Stimulated activated naive B cell treated with anti-CD40 and anti-IgM and Interleukin-4, amounts not matched to agents 10 μg/mL and 1 μg/mL and 100 μg/mL, for 72 hours (primary cell): Measurements from ENCODE around the gene TMEM151A.
"Not testable (repeated sequence)": the region's sequence is repeated elsewhere in the genome, so short reads cannot be mapped to it uniquely, and the experiment has no call there.

ENCODE experiments used
- ATAC-seq, 2 donors: fragments of 150-1000 bp; cut with Tn5 transposase; replicated peaks; 2 replicates each; pipeline ENCODE4 v1.10.0; 2021; ENCODE audit warnings: moderate library complexity in 1 of 2
- DNase-seq: peaks from one replicate; pipeline ENCODE4 v3.0.0; 2021
- H3K27ac Mint-ChIP-seq: one replicate; pipeline ENCODE4 v1.8.0; 2022; ENCODE audit warnings: mild to moderate bottlenecking, mixed read lengths
- H3K27me3 Mint-ChIP-seq, 2 donors: one replicate each; pipeline ENCODE4 v1.8.0; 2022; ENCODE audit warnings: mixed read lengths in 2 of 2
- H3K36me3 Mint-ChIP-seq, 2 donors: one replicate each; pipeline ENCODE4 v1.8.0; 2022; ENCODE audit warnings: mixed read lengths in 2 of 2, mild to moderate bottlenecking in 1 of 2
- H3K4me1 Mint-ChIP-seq, 2 donors: one replicate each; pipeline ENCODE4 v1.8.0; 2022; ENCODE audit warnings: mixed read lengths in 2 of 2, mild to moderate bottlenecking in 1 of 2
- H3K4me3 Mint-ChIP-seq, 2 donors: one replicate each; pipeline ENCODE4 v1.8.0; 2022; ENCODE audit warnings: mild to moderate bottlenecking in 2 of 2, mixed read lengths in 2 of 2, moderate library complexity in 1 of 2
- H3K9me3 Mint-ChIP-seq, 2 donors: one replicate each; pipeline ENCODE4 v1.8.0; 2022; ENCODE audit warnings: mixed read lengths in 2 of 2, mild to moderate bottlenecking in 1 of 2

TMEM151A gene

GRCh38 chr11:66291706-66292542 is at the start of gene TMEM151A:
Gene TMEM151A, plus strand, starts transcription at chr11:66291894. Its CDS starts 120 bp downstream, at chr11:66292014.
- peaks cover 19 to 26% of the 10 kb centered on the region in 2 donors for H3K4me1 Mint-ChIP-seq
- peaks cover 0 to 2% of the 10 kb centered on the region in 2 donors for H3K36me3 Mint-ChIP-seq
- DNase-seq = no peak
- H3K4me3 Mint-ChIP-seq = peak within 1 kb of the TSS; percentile 36 to 52
- no peaks in the 10 kb centered on the region for H3K9me3 Mint-ChIP-seq
- no peak for ATAC-seq
- H3K27ac Mint-ChIP-seq = no peak within 1 kb of the TSS
- peaks cover 22 to 27% of the 10 kb centered on the region in 2 donors for H3K27me3 Mint-ChIP-seq

- Mint-ChIP-seq H3K36me3 (peaks cover 45 to 65% of the 10 kb centered on the region in 2 donors), H3K27me3 (no peaks in the 10 kb centered on the region), H3K9me3 (no peaks in the 10 kb centered on the region), H3K4me1 (peaks cover 25 to 36% of the 10 kb centered on the region in 2 donors), H3K4me3 (no peak overlapping the region), H3K27ac (peak overlapping the region; percentile 86)
- ATAC-seq (peak; percentile 43 to 53), DNase-seq (no peak)
These were observed 49.5 kb upstream of the TMEM151A start for GRCh38 chr11:66242095-66242765.

GRCh38 chr11:66243782-66244535 is 47.7 kb upstream of the TMEM151A start:
- ATAC-seq = peak; percentile 72
- Mint-ChIP-seq H3K27me3 (no peaks in the 10 kb centered on the region), H3K36me3 (peaks cover 42 to 68% of the 10 kb centered on the region in 2 donors), H3K9me3 (no peaks in the 10 kb centered on the region), H3K4me1 (peaks cover 32 to 46% of the 10 kb centered on the region in 2 donors), H3K27ac (peak overlapping the region; percentile 94), H3K4me3 (peak overlapping the region; percentile 13 to 23)
- DNase-seq = no peak

- Mint-ChIP-seq H3K9me3 (no peaks in the 10 kb centered on the region), H3K36me3 (peaks cover 43 to 62% of the 10 kb centered on the region in 2 donors), H3K4me1 (peaks cover 25 to 34% of the 10 kb centered on the region in 2 donors), H3K4me3 (no peak overlapping the region), H3K27me3 (no peaks in the 10 kb centered on the region), H3K27ac (peak overlapping the region; percentile 75)
- ATAC-seq (no peak), DNase-seq (no peak)
These were observed 44.4 kb upstream of the TMEM151A start for GRCh38 chr11:66247295-66247694.

GRCh38 chr11:66247801-66248200 is 43.9 kb upstream of the TMEM151A start:
- Mint-ChIP-seq H3K9me3 (no peaks in the 10 kb centered on the region), H3K4me3 (no peak overlapping the region), H3K27ac (peak overlapping the region; percentile 75), H3K36me3 (peaks cover 38 to 57% of the 10 kb centered on the region in 2 donors), H3K27me3 (no peaks in the 10 kb centered on the region), H3K4me1 (peaks cover 23 to 31% of the 10 kb centered on the region in 2 donors)
- DNase-seq (no peak), ATAC-seq (no peak)

- no peak overlapping the region for H3K27ac Mint-ChIP-seq
- no peaks in the 10 kb centered on the region for H3K9me3 Mint-ChIP-seq
- H3K36me3 Mint-ChIP-seq = peaks cover 36 to 54% of the 10 kb centered on the region in 2 donors
- ATAC-seq (no peak), DNase-seq (no peak)
- no peak overlapping the region for H3K4me3 Mint-ChIP-seq
- no peaks in the 10 kb centered on the region for H3K27me3 Mint-ChIP-seq
- H3K4me1 Mint-ChIP-seq = peaks cover 23 to 30% of the 10 kb centered on the region in 2 donors
These were observed 42.8 kb upstream of the TMEM151A start for GRCh38 chr11:66248903-66249302.

- no peaks in the 10 kb centered on the region for H3K9me3 Mint-ChIP-seq
- H3K4me3 Mint-ChIP-seq = no peak overlapping the region
- no peaks in the 10 kb centered on the region for H3K27me3 Mint-ChIP-seq
- H3K4me1 Mint-ChIP-seq = peaks cover 33 to 35% of the 10 kb centered on the region in 2 donors
- DNase-seq (no peak), ATAC-seq (no peak)
- H3K27ac Mint-ChIP-seq = no peak overlapping the region
- peaks cover 27 to 40% of the 10 kb centered on the region in 2 donors for H3K36me3 Mint-ChIP-seq
These were observed 39.9 kb upstream of the TMEM151A start for GRCh38 chr11:66251809-66252208.

GRCh38 chr11:66253081-66253480 is 38.6 kb upstream of the TMEM151A start:
- not testable (repeated sequence) for DNase-seq, H3K4me3 Mint-ChIP-seq, H3K27me3 Mint-ChIP-seq, H3K9me3 Mint-ChIP-seq, ATAC-seq
- H3K36me3 Mint-ChIP-seq = peaks cover 17 to 28% of the 10 kb centered on the region in 2 donors
- peaks cover 27 to 30% of the 10 kb centered on the region in 2 donors for H3K4me1 Mint-ChIP-seq
- peak overlapping the region; percentile 88 for H3K27ac Mint-ChIP-seq

GRCh38 chr11:66258473-66258893 is 33.2 kb upstream of the TMEM151A start:
- Mint-ChIP-seq H3K27ac (peak overlapping the region; percentile 93), H3K9me3 (no peaks in the 10 kb centered on the region), H3K36me3 (peaks cover 37 to 45% of the 10 kb centered on the region in 2 donors), H3K4me1 (peaks cover 33 to 39% of the 10 kb centered on the region in 2 donors), H3K4me3 (peak overlapping the region; percentile 89 to 92), H3K27me3 (no peaks in the 10 kb centered on the region)
- ATAC-seq (peak; percentile 0 to 1), DNase-seq (no peak)

- Mint-ChIP-seq H3K27me3 (no peaks in the 10 kb centered on the region), H3K27ac (no peak overlapping the region), H3K36me3 (peaks cover 37 to 48% of the 10 kb centered on the region in 2 donors), H3K9me3 (no peaks in the 10 kb centered on the region), H3K4me3 (no peak overlapping the region), H3K4me1 (peaks cover 30 to 35% of the 10 kb centered on the region in 2 donors)
- ATAC-seq (no peak), DNase-seq (no peak)
These were observed 32.5 kb upstream of the TMEM151A start for GRCh38 chr11:66259225-66259624.

GRCh38 chr11:66259956-66260355 is 31.7 kb upstream of the TMEM151A start:
- Mint-ChIP-seq H3K36me3 (peaks cover 45 to 55% of the 10 kb centered on the region in 2 donors), H3K4me3 (no peak overlapping the region), H3K9me3 (no peaks in the 10 kb centered on the region), H3K4me1 (peaks cover 29 to 35% of the 10 kb centered on the region in 2 donors), H3K27ac (no peak overlapping the region), H3K27me3 (no peaks in the 10 kb centered on the region)
- no peak for ATAC-seq
- no peak for DNase-seq

GRCh38 chr11:66261578-66261977 is 30.1 kb upstream of the TMEM151A start:
- H3K36me3 Mint-ChIP-seq = peaks cover 48 to 56% of the 10 kb centered on the region in 2 donors
- DNase-seq (no peak), ATAC-seq (no peak)
- no peaks in the 10 kb centered on the region for H3K9me3 Mint-ChIP-seq
- no peak overlapping the region for H3K27ac Mint-ChIP-seq
- no peak overlapping the region for H3K4me3 Mint-ChIP-seq
- H3K27me3 Mint-ChIP-seq = no peaks in the 10 kb centered on the region
- H3K4me1 Mint-ChIP-seq = peaks cover 24 to 28% of the 10 kb centered on the region in 2 donors

- Mint-ChIP-seq H3K27me3 (no peaks in the 10 kb centered on the region), H3K36me3 (peaks cover 53 to 61% of the 10 kb centered on the region in 2 donors), H3K4me3 (no peak overlapping the region), H3K27ac (no peak overlapping the region), H3K4me1 (peaks cover 24 to 29% of the 10 kb centered on the region in 2 donors), H3K9me3 (no peaks in the 10 kb centered on the region)
- ATAC-seq = no peak
- DNase-seq = no peak
These were observed 29.5 kb upstream of the TMEM151A start for GRCh38 chr11:66262191-66262590.

- no peak overlapping the region for H3K4me3 Mint-ChIP-seq
- H3K36me3 Mint-ChIP-seq = peaks cover 55 to 63% of the 10 kb centered on the region in 2 donors
- H3K27me3 Mint-ChIP-seq = no peaks in the 10 kb centered on the region
- H3K27ac Mint-ChIP-seq = no peak overlapping the region
- H3K4me1 Mint-ChIP-seq = peaks cover 26 to 34% of the 10 kb centered on the region in 2 donors
- no peaks in the 10 kb centered on the region for H3K9me3 Mint-ChIP-seq
- DNase-seq (no peak), ATAC-seq (no peak)
These were observed 29.0 kb upstream of the TMEM151A start for GRCh38 chr11:66262696-66263095.
